ENCODE data around the gene RAB17.

GRCh38 chr2:237585590-237586221 lies 4.8 kb downstream of the RAB17 start:
- TF ChIP-seq SIN3A (IDR thresholded peaks at IDR 0.05; ENCODE audit: borderline replicate concordance, insufficient read depth, low read length) (no peak), REST (IDR thresholded peaks at IDR 0.05; ENCODE audit: insufficient read depth in 1 of 2, low read depth in 2 of 2, low read length in 2 of 2) (no peak)
